HEK293 (cell line): ENCODE data around the gene C17orf67.

Experiments used
- YY1 ChIP-seq: fragments of 450-650 bp; formaldehyde crosslinking; IDR thresholded peaks from 2 replicates; pipeline ENCODE4 v1.5.1; 2018; ENCODE audit warnings: missing biosample characterization, missing genetic modification characterization
- ZNF274 ChIP-seq, 2 experiments: fragments of 200-500 bp in 1 of 2; fragments of 450-650 bp in 1 of 2; sonication (Bioruptor generic) in 1 of 2; formaldehyde crosslinking in 1 of 2; IDR thresholded peaks; 2 replicates each; pipeline versions ENCODE4 v1.5.1 to v1.6.1; 2014 to 2016; ENCODE audit warnings: borderline replicate concordance in 1 of 2, inconsistent platforms in 1 of 2, low read length in 1 of 2, missing biosample characterization in 1 of 2, missing genetic modification characterization in 1 of 2
- TF ChIP-seq, protein P1 (sequence below): sonication (generic); formaldehyde crosslinking; IDR thresholded peaks from 2 replicates; pipeline ENCODE4 v1.8.1; 2022; ENCODE audit warnings: mild to moderate bottlenecking, moderate library complexity, missing genetic modification reagents
- TF ChIP-seq, protein P2 (sequence below): fragments of 450-650 bp; formaldehyde crosslinking; IDR thresholded peaks from 2 replicates; pipeline ENCODE4 v1.5.1; 2016; ENCODE audit warnings: missing biosample characterization, missing genetic modification characterization
- TF ChIP-seq, protein P3 (sequence below): fragments of 450-650 bp; IDR thresholded peaks from 2 replicates; pipeline ENCODE4 v1.5.1; 2018; ENCODE audit warnings: missing biosample characterization, mild to moderate bottlenecking, missing genetic modification characterization

DNA sequence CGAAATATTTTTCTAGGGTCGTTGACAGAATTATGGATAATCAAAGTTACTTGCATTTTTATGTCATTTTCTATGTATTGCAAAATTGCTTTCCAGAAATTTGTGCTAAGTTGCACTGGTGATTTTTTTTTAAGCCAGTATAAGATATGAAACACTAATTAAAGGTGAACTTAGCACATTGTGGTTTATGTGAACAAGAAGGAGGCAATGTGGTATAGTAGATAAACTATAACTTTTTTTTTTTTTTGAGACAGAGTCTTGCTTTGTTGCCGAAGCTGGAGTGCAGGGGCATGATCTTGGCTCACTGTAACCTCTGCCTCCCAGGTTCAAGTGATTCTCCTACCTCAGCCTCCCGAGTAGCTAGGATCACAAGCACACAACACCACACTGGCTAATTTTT lies 13.4 kb upstream of the C17orf67 start:
- TF ChIP-seq, protein P1, sequence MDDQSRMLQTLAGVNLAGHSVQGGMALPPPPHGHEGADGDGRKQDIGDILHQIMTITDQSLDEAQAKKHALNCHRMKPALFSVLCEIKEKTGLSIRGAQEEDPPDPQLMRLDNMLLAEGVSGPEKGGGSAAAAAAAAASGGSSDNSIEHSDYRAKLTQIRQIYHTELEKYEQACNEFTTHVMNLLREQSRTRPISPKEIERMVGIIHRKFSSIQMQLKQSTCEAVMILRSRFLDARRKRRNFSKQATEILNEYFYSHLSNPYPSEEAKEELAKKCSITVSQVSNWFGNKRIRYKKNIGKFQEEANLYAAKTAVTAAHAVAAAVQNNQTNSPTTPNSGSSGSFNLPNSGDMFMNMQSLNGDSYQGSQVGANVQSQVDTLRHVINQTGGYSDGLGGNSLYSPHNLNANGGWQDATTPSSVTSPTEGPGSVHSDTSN (CRISPR knock-in tag), result no peak
- TF ChIP-seq, protein P2, sequence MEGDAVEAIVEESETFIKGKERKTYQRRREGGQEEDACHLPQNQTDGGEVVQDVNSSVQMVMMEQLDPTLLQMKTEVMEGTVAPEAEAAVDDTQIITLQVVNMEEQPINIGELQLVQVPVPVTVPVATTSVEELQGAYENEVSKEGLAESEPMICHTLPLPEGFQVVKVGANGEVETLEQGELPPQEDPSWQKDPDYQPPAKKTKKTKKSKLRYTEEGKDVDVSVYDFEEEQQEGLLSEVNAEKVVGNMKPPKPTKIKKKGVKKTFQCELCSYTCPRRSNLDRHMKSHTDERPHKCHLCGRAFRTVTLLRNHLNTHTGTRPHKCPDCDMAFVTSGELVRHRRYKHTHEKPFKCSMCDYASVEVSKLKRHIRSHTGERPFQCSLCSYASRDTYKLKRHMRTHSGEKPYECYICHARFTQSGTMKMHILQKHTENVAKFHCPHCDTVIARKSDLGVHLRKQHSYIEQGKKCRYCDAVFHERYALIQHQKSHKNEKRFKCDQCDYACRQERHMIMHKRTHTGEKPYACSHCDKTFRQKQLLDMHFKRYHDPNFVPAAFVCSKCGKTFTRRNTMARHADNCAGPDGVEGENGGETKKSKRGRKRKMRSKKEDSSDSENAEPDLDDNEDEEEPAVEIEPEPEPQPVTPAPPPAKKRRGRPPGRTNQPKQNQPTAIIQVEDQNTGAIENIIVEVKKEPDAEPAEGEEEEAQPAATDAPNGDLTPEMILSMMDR (tag by site-specific recombination), result no peak
- TF ChIP-seq YY1 (tag by site-specific recombination) (no peak), ZNF274 (IDR thresholded peaks at IDR 0.05; ENCODE audit: low read length) (no peak), ZNF274 (tag by site-specific recombination; IDR thresholded peaks at IDR 0.05; ENCODE audit: borderline replicate concordance) (no peak)
- TF ChIP-seq, protein P3, sequence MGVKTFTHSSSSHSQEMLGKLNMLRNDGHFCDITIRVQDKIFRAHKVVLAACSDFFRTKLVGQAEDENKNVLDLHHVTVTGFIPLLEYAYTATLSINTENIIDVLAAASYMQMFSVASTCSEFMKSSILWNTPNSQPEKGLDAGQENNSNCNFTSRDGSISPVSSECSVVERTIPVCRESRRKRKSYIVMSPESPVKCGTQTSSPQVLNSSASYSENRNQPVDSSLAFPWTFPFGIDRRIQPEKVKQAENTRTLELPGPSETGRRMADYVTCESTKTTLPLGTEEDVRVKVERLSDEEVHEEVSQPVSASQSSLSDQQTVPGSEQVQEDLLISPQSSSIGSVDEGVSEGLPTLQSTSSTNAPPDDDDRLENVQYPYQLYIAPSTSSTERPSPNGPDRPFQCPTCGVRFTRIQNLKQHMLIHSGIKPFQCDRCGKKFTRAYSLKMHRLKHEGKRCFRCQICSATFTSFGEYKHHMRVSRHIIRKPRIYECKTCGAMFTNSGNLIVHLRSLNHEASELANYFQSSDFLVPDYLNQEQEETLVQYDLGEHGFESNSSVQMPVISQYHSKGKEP (tag by site-specific recombination), result no peak
